ENCODE results near the gene STARD10.
A peak's percentile ranks its signal among the peaks of the same experiment; 100 is the strongest.
"Not testable (repeated sequence)": the region's sequence is repeated elsewhere in the genome, so short reads cannot be mapped to it uniquely, and the experiment has no call there.

The STARD10 gene

GRCh38 chr11:72793076-72793424 is 797 bp downstream of the STARD10 start:
- peak overlapping the region; percentile 33; the same call in 1 of the 2 replicates for H3K4me3 ChIP-seq (ENCODE audit: low read depth, low read length)
- POLR2A ChIA-PET, result interaction anchor here (0.6 to 1.0 kb wide), 2 partner anchors 71 to 802 kb away, joined by 3 to 4 read pairs; no protein-coding TSS in a partner anchor
- CTCF ChIA-PET, result interaction anchor here (0.7 to 8.2 kb wide), 25 partner anchors 9 to 444 kb away, joined by 3 to 207 read pairs (median 6); partner anchors contain the start of gene ATG16L2

GRCh38 chr11:72792437-72793021 is 1.3 kb downstream of the STARD10 start:
- H3K4me3 ChIP-seq (ENCODE audit: low read depth, low read length), result no peak overlapping the region
- no peak for TF ChIP-seq CTCF (IDR thresholded peaks at IDR 0.05; ENCODE audit: insufficient read depth, low read length, missing control alignments)
- ChIA-PET CTCF (interaction anchor here (0.7 to 8.2 kb wide), 23 partner anchors 8 to 444 kb away, joined by 3 to 207 read pairs (median 7); partner anchors contain the start of gene ATG16L2), POLR2A (interaction anchor here (1.0 kb wide), 1 partner anchor 71 kb away, joined by 4 read pairs; no protein-coding TSS in a partner anchor)
- no peak for DNase-seq (ENCODE audit: low read depth, low spot score)

More at GRCh38 chr11:72793076-72793424, 797 bp downstream of the STARD10 start:
- TF ChIP-seq CTCF (IDR thresholded peaks at IDR 0.05; ENCODE audit: insufficient read depth, low read length, missing control alignments), result no peak
- no peak for DNase-seq (ENCODE audit: low read depth, low spot score)

GRCh38 chr11:72791228-72791627 is 2.6 kb downstream of the STARD10 start:
- H3K4me3 ChIP-seq (ENCODE audit: low read depth, low read length); POLR2A ChIA-PET; DNase-seq (ENCODE audit: low read depth, low spot score): not testable (repeated sequence)
- CTCF ChIA-PET, result interaction anchor here (1.6 to 8.2 kb wide), 2 partner anchors 65 to 386 kb away, joined by 3 to 207 read pairs; no protein-coding TSS in a partner anchor

DNA sequence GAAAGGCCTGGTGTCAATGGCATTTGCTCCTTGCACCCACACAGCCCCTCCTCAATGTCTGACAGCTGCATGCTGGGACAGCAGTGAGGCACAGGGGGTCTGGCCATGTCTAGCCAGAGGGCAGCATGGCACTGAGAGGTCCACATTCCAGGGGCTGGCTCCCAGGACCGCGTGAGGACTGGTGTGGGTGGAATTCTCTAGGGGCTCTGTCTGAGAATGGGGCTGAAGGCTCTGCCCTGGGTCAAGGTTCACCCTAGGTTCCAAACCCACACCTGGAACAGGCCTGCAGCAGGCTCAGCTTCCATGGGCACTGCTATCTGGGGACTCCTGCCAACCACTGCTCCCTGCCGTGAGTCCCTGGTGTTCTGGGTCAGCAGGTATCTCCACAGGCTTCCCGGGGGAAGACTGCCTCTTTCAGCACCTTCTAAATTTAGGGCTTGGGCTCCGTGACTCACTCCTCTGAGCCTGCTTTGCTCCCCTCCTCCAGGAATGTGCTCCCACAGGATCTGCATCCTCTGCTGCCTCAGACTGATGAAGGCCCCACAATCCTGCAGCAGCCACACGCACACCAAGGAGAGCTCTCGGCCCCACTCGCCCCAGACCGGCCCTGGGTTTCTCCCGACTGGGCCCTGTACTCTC is 4.2 kb downstream of the STARD10 start:
- POLR2A ChIA-PET, result no interaction called here
- no peak for TF ChIP-seq CTCF (IDR thresholded peaks at IDR 0.05; ENCODE audit: insufficient read depth, low read length, missing control alignments)
- CTCF ChIA-PET, result interaction anchor here (0.8 to 2.6 kb wide), 7 partner anchors 17 to 388 kb away, joined by 3 to 33 read pairs (median 3); no protein-coding TSS in a partner anchor
- H3K4me3 ChIP-seq (ENCODE audit: low read depth, low read length), result no peak overlapping the region
- DNase-seq (ENCODE audit: low read depth, low spot score), result no peak

DNA sequence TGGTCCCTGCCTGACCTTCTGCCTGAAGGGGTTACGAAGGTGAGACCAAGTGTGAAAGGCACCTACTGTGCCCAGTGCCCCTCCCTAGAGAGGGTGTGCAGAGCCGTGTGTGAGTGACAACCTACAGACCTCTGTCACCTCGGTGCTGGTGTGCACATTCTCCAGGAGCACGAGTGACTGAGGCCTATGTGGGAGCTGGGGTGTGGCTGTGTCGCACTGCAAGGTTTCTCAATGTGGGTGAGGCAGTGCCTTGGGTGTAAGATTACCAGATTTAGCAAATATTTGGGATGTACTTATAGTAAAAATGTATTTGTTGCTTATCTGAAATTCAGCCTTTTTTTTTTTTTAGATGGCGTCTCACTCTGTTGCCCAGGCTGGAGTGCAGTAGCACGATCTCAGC is 5.6 kb downstream of the STARD10 start:
- TF ChIP-seq CTCF (IDR thresholded peaks at IDR 0.05; ENCODE audit: insufficient read depth, low read length, missing control alignments), result no peak
- no peak for DNase-seq (ENCODE audit: low read depth, low spot score)
- ChIA-PET POLR2A (no interaction called here), CTCF (interaction anchor here (1.3 to 2.6 kb wide), 2 partner anchors 16 to 62 kb away, joined by 3 to 33 read pairs; no protein-coding TSS in a partner anchor)
- H3K4me3 ChIP-seq (ENCODE audit: low read depth, low read length), result no peak overlapping the region

DNA sequence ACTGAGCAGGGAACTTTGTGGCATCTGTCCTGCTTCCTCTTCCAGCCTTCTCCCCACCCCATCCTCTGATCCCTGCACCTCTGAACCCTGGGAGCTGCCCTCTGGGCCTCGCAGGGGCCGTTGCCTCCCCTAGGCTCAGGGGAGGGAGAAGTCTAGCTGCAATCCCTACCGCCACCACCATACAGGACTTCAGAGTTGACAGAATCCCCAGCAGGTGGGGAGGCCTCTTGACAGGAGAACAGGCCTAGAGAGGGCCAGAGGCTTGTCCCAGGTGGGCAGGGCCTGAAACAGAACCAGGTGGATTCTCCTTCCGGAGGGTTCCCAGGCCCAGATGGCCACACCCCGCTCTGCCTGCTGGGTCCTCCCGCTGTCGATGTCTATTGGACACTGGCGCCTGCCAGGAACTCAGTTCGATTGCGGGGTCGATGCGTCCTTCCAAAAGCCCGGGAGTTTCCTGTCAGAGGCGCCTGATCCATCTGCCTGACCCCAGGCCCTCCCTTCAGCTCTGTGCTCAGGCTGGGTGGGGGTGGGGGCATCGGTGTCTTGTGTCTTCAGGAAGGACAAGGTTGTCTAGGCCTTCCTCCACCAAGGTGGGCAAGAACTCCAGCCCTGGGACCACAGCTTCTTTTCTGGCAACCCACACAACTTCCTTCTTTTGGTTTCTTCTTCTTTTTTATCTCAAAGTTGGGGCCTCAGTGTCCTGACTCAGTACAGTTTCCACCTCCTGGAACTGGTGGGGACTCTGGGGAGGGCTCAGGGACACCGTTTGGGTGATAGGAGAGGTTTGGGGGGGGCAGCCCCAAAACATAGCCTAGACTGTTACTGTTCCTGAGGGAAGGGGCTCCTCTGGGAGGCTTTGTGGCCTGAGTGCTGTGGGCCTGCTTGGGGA is 6.4 kb downstream of the STARD10 start:
- ChIA-PET POLR2A (interaction anchor here (0.6 kb wide), 1 partner anchor 56 kb away, joined by 4 read pairs; no protein-coding TSS in a partner anchor), CTCF (interaction anchor here (1.2 to 1.3 kb wide), 3 partner anchors 15 to 62 kb away, joined by 3 to 6 read pairs (median 4); no protein-coding TSS in a partner anchor)
- no peak overlapping the region for H3K4me3 ChIP-seq (ENCODE audit: low read depth, low read length)
- TF ChIP-seq CTCF (IDR thresholded peaks at IDR 0.05; ENCODE audit: insufficient read depth, low read length, missing control alignments), result no peak
- DNase-seq (ENCODE audit: low read depth, low spot score), result no peak
